Activated CD4-positive, alpha-beta T cell treated with anti-CD3 and anti-CD28 coated beads for 4 hours (primary cell): ENCODE data around the gene CASKIN1.

Source experiments
- DNase-seq, 2 donors: peaks; one replicate each; pipeline ENCODE4 v3.0.0-alpha.2; 2020

CASKIN1 gene

GRCh38 chr16:2233046-2233775, 36.8 kb upstream of the CASKIN1 start:
- no peak for DNase-seq

- DNase-seq = no peak
Measured at GRCh38 chr16:2232094-2232990, 35.9 kb upstream of the CASKIN1 start.

GRCh38 chr16:2231016-2231931, 34.9 kb upstream of the CASKIN1 start:
- DNase-seq = no peak

DNA sequence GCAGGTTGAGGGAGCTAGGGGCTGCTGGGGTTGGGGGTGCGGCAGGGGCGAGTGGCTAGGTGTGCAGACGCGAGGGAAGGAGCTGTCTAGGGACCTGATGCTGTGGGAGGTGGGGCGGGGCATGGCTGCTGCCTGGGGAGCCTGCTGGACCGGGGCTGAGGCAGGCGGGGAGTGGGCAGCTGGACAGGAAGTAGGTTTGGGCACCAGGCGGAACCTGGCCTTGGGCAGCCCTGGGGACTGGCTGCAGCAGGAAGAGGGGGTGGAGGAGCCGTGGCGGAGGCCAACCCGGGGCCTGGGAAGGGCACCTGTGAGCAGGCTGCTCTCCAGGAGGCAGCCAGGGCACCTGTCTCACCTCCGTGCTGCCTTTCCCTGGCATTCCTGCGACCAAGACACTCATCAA, 34.0 kb upstream of the CASKIN1 start:
- no peak for DNase-seq

DNA sequence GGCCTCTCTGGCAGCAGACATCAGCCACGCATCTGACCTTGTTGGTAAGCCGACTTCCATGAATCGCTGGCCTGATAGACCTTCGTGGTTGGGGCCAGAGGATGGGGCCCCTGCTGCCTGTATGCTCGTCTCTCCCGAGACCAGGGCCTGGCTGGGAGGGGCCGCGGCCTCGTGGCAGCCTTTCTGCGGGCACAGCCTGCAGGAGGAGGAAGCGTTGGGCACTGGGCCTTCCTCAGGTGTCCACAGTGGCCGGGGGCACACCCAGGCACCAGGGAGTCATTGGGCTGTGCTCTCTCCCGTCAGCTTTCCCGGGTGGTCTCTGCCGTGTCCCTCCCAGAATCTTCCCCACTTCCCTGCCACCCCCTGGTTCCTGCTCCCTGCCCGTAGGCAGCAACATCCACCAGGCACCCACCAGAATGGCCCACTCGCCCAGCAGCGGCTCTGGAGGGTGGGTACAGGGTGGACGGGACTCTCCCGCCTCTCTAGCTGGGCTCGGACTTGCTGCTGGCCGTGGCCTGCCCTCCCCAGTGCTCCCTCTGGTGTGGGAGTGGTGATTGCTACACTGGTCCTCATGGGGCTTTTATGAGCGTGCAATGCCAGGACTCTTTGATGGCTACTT, 33.3 kb upstream of the CASKIN1 start:
- no peak for DNase-seq

DNA sequence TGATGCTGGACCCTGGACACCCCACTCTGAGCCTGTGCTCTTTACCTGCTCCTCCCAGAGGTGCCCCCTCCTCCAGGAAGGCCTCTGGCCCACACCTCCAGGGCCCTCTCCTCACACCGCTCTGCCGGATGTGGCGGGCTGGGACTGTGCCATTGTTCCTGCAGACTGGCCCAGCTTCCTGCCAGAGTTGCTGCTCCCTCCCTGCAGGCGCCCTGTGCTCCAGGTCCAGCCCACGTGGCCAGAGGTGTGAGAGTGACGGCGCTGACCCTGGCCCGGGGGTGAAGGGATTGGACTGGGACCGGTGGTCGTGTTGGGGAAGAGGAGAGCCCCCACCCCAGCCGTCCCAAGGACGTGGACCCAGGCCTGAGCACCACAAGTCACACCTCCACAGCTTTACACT, 32.7 kb upstream of the CASKIN1 start:
- DNase-seq = no peak

- DNase-seq = no peak
Measured at GRCh38 chr16:2228161-2228824, 31.9 kb upstream of the CASKIN1 start.

DNA sequence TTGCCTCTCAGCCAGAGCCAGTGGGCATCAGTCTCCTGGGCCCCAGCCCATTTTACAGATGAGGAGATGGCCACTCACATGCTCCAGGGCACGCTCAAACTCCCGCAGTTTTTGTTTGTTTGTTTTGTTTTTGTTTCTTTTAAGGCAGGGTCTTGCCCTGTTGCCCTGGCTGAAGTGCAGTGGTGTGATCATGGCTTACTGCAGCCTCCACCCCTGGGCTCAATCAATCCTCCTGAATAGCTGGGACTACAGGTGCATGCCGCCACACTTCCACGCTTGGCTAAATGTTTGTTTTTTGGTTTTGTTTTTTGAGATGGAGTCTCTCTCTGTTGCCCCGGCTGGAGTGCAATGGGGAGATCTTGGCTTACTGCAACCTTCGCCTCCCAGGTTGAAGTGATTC, 30.5 kb upstream of the CASKIN1 start:
- DNase-seq = no peak

DNA sequence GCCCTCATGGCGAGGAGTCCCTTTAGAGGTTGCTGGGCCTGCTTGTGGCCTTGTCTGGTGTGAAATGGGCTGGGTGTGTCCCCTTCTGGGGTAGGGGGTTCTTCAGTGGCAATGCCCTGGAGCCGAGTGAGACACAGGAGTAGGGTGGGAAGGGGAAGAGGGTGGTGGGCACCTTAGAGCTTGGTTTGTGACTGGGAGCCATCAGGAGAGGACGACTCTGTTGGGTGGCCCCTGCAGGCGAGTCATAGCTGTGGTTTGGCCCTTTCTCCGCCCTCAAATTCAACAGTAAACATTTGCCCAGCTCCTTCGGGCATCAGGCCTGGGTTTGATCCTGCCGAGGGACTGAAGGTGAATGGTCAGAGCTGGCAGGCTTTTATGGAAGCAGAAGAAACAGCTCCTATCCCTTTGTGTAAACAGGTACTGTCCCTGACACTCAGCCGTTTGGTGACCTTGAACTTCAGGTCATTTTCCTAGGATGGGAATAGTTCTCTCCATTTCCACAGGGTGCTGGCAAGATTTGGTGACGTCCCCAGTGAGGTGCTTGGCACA, 29.9 kb upstream of the CASKIN1 start:
- no peak for DNase-seq

GRCh38 chr16:2223942-2224486, 27.6 kb upstream of the CASKIN1 start:
- peak in 1 of 2 donors; percentile 26 for DNase-seq

DNA sequence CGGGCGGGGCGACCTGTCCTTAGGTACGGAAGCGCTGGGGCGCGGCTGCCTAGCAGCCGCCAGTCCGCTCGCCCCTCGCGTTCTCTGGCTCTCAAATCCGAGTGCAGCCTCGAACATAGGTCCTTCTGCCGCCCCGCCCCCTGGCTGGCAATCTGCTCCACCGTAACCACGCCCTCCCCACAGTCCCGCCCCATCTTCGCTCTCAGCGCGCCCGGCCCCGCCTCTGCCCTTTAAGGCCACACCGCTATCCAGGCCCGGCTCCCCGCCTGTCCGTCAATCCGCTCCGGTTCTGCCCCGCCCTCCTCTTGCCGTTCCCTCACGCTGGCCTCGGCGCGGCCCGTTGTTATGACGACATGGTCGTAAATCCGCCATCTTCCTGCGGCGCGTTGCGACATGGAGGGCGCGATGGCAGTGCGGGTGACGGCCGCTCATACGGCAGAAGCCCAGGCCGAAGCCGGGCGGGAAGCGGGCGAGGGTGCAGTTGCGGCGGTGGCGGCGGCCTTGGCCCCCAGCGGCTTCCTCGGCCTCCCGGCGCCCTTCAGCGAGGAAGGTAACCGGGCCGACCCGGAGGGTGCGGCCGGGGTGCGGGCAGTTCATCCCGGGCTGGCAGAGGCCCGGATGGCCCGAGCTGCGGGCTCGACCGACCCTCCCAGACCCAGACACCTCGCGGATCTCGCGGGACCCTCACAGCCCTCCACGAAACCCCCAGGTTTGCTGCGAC, 27.0 kb upstream of the CASKIN1 start, which contains the start of gene E4F1:
TSS of gene E4F1 (plus strand) at position 371 of the 721 bp plus-strand sequence. CDS start at position 394, 23 bp downstream.
- DNase-seq = peak; percentile 99

GRCh38 chr16:2216330-2216729, 19.9 kb upstream of the CASKIN1 start:
- no peak for DNase-seq

DNA sequence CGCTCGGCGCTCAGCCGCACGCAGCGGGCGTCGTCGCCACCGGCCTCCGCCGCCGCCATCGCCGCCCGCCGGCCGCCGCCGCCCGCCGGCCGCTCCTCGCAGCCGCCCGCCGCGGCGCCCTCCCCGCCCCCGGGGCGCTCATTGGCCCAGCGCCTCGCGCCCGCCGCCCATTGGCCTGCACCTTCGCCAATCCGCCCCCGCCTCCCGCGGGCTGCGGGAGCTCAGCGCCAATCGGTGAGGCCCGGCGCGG, 18.2 kb upstream of the CASKIN1 start, which contains the start of gene PGP:
TSS of gene PGP (minus strand) at position 122 of the 250 bp plus-strand sequence. CDS start at position 59, 63 bp downstream.
- no peak for DNase-seq

DNA sequence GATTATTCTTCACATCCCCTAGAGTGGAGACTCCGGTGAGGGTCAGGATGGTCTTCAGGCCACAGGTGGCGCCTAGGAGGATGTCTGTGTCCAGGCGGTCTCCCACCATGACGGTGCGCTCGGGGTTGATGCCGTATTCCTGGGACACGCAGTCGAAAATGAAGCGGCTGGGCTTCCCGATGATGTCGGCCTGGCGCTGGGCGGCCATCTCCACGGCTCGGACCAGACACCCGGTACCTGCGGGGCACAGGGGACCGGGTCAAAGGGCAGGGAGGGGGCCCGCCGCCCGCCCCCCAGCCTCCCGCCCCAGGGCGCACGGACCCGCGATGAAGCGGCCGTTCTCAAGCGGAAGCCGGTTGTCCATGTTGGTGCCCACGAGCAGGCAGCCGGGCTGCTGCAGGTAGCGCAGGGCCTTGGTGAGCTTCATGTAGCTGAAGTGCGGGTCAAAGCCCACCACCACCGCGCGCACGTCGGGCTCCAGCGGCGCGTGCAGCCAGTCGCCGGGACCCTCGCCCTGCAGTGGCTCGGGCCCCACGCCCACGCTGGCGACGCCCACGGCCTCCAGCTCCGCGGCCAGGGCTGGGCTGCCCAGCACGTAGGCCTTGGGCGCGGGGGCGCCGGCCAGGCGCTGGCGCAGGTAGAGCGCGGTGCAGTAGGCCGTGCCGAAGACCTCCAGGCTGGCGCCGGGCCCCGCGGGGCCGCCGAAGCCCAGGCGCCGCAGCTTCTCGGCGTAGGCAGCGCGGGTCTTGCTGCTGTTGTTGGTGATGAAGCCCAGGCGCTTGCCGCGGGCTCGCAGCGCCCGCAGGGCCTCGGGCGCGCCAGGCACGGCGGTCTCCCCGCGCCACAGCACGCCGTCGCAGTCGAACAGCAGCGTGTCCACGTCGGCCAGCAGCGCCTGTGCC, 17.7 kb upstream of the CASKIN1 start:
- no peak for DNase-seq

DNA sequence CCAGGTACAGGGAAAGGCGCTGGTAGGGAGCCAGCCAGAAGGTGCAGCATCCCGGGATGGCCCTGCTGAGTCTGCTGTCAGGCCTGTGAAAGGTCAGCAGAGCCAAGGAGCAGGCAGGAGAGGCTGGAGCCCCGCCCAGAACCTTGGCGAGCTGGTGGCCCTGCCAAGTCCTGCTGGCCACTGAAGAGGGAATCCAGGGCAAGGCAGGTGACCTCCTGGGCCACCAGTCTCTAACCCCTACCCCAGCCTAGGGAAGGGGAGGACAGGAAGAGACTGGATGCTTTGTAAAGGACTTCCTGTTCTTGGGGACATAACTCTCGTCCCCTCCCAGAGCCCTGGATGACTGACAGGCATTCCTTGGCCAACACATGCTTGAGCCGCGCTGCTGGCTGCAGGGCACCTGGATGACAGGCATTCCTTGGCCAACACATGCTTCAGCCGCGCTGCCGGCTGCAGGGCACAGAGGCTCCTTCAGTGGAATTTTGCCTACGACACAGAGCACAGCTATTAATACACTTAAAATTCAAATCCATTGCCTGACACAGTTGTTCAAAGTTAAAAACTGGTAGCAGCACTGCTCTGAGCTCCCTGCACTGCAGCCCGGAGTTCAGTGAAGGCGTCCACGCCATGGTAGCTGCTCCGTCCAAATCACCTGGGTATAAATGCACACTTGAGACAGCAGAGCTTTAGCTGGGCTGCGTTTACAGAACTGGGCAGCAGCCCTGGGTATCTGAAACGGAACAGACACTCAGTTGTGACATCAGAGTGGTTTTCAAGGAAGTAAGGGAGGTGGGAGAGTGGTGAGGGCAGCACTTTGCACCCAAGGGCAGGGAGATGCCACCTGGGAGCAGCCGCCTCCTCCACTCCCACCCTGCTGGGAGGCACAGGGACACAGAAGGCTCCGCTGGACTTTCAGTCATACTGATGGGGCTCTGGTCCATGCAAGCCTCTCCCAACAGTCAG, 16.2 kb upstream of the CASKIN1 start:
- no peak for DNase-seq

DNA sequence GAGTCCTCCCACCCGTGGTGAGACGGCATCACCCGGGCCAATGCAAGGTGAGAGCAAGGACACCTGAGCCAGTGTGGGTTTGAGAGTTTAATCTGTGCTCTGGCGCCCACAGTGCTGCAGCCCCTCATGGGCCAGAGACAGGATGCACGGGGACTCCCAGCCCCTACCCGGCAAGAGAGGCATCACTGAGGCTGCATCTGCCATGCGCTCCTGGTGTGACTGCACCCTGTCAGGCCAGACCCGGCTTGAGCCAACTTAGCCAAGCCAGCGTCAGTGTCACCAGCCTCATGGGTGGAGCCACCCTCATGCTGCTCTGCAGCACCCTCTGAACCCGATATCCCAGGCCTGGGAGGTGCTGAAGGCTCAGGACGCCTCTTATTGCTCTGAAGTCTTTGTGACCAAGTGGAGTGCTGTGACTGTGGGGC, 15.5 kb upstream of the CASKIN1 start:
- DNase-seq = no peak

GRCh38 chr16:2210386-2211365, 14.3 kb upstream of the CASKIN1 start, which contains the start of gene BRICD5:
Gene BRICD5, minus strand, starts transcription at chr16:2210863. Its CDS starts 30 bp downstream, at chr16:2210833.
- no peak for DNase-seq
